A673 (cell line): Measurements from ENCODE around the gene INHA.

ENCODE experiments used
- CTCF ChIP-seq: fragments of 300-800, 200-600 bp; sonication (generic); conservative IDR thresholded peaks from 2 replicates; pipeline ENCODE4 v1.5.1; 2017; ENCODE audit warnings: low read depth, mild to moderate bottlenecking, antibody characterized with exemption, low read length, moderate library complexity, mixed read lengths
- EZH2 ChIP-seq: fragments of 200-600 bp; sonication (generic); IDR thresholded peaks from 2 replicates; pipeline ENCODE4 v1.6.1; 2017; ENCODE audit warnings: borderline replicate concordance, low read depth, mild to moderate bottlenecking, mixed read lengths, antibody characterized with exemption, low read length; ENCODE audit not compliant: poor library complexity, severe bottlenecking

- no peak for TF ChIP-seq CTCF
- no peak for TF ChIP-seq EZH2
Observed at GRCh38 chr2:219615894-219616293, 43.8 kb downstream of the INHA start.
